ENCODE measurements around the gene IL22RA1. TPM values are rescaled to one million over a fixed set of nuclear protein-coding genes. Genes with fewer than 3 reads are reported as not detected.

The IL22RA1 gene
- total and polyA plus RNA-seq, 2 of the 8 experiments (the other 6 are each of a cell fraction or from before 2014, with no cell fraction given), result 0.17 to 0.32 TPM

GRCh38 chr1:24117722-24118409 lies 25.1 kb downstream of the IL22RA1 start:
- no peak for TF ChIP-seq YY1 (IDR thresholded peaks at IDR 0.05; ENCODE audit: low read depth, low read length)
- Histone ChIP-seq H2AFZ (ENCODE audit: low read length) (no peak overlapping the region), H2BK15ac (ENCODE audit: low read length) (no peak overlapping the region), H3K27ac (ENCODE audit: low read depth, low read length) (no peak overlapping the region), H3K9me3 (ENCODE audit: insufficient read depth in 2 of 2, low read depth in 1 of 2, low read length in 1 of 2) (no peaks in the 10 kb centered on the region), H3K9ac (replicated peaks in 1 of 4; ENCODE audit: extremely low read depth in 1 of 4, low read depth in 3 of 4, low read length in 3 of 4) (no peak overlapping the region), H4K8ac (ENCODE audit: extremely low read depth, insufficient read depth, low read length) (no peak overlapping the region), H2BK12ac (ENCODE audit: low read depth, low read length) (no peak overlapping the region), H2AK5ac (ENCODE audit: low read depth, low read length) (no peak overlapping the region), H3K79me2 (ENCODE audit: control insufficient read depth in 1 of 2, insufficient read depth in 2 of 2, low read length in 2 of 2) (no peaks in the 10 kb centered on the region), H3K23me2 (ENCODE audit: low read depth, low read length) (no peaks in the 10 kb centered on the region), H3K56ac (replicated peaks; ENCODE audit: insufficient read length, low read depth, low read length) (no peak overlapping the region), H2BK20ac (ENCODE audit: low read length) (no peak overlapping the region), H4K20me1 (replicated peaks in 1 of 2; ENCODE audit: control insufficient read depth in 1 of 2, insufficient read depth in 2 of 2, low read length in 2 of 2) (no peaks in the 10 kb centered on the region), H3K27me3 (replicated peaks in 1 of 4; ENCODE audit: control insufficient read depth in 3 of 4, extremely low read depth in 1 of 4, insufficient read depth in 3 of 4, low read length in 3 of 4) (no peaks in the 10 kb centered on the region), H2BK5ac (ENCODE audit: low read depth, low read length) (no peak overlapping the region), H3K36me3 (ENCODE audit: control insufficient read depth in 2 of 4, insufficient read depth in 4 of 4, low read length in 3 of 4) (no peaks in the 10 kb centered on the region), H2BK120ac (replicated peaks; ENCODE audit: low read depth, low read length) (no peak overlapping the region), H4K5ac (ENCODE audit: insufficient read length, low read depth, low read length) (no peak overlapping the region), H3K4me1 (replicated peaks in 1 of 4; ENCODE audit: control insufficient read depth in 3 of 4, insufficient read depth in 4 of 4, low read length in 3 of 4) (peaks cover 0 to 5% (median 2%) of the 10 kb centered on the region in 4 experiments; a peak in 5 of 7 replicates), H3K18ac (ENCODE audit: extremely low read depth, low read length) (no peak overlapping the region), H3K4ac (replicated peaks; ENCODE audit: insufficient read length, low read depth, low read length) (no peak overlapping the region), H3K23ac (ENCODE audit: insufficient read length) (no peak overlapping the region), H4K91ac (replicated peaks; ENCODE audit: insufficient read length, low read length) (no peak overlapping the region), H3K14ac (ENCODE audit: insufficient read length) (no peak overlapping the region), H3K79me1 (ENCODE audit: low read depth, low read length) (no peaks in the 10 kb centered on the region), H3K4me3 (ENCODE audit: extremely low read depth in 1 of 4, insufficient read depth in 2 of 4, low read depth in 3 of 4, low read length in 4 of 4) (no peak overlapping the region), H3K4me2 (ENCODE audit: insufficient read depth in 1 of 2, low read depth in 2 of 2, low read length in 2 of 2) (no peak overlapping the region)
- no peak for DNase-seq (ENCODE audit: low read depth in 1 of 2, low spot score in 2 of 2)
- 91% methylated on average over 14 of the region's 14 CpGs; no CpG with 5 or more reads in 1 of the 2 experiments for WGBS, 2 experiments (ENCODE audit: extremely low coverage in 1 of 2, insufficient coverage in 1 of 2, insufficient read length in 1 of 2, insufficient replicate concordance in 2 of 2, low coverage in 1 of 2, low lambda C conversion rate in 2 of 2, missing lambda C conversion rate in 1 of 2)
- no peak for FAIRE-seq
- ChIA-PET POLR2A (ENCODE audit: partially characterized antibody) (interaction anchor here (1.3 kb wide), 1 partner anchor 32 kb away, joined by 3 read pairs; no protein-coding TSS in a partner anchor), CTCF (ENCODE audit: partially characterized antibody) (interaction anchor here (0.6 to 2.1 kb wide), 7 partner anchors 8 to 84 kb away, joined by 3 to 6 read pairs (median 3); no protein-coding TSS in a partner anchor)
